ENCODE data around the gene FBLN5. TPM values are rescaled to one million over a fixed set of nuclear protein-coding genes. Genes with fewer than 3 reads are reported as not detected.

FBLN5 gene
- total RNA-seq, 1 donor from 2014 or later: 240 TPM

GRCh38 chr14:91910196-91910595, 37.3 kb downstream of the FBLN5 start:
- H3K4me3 ChIP-seq: no peak overlapping the region
- no peaks in the 10 kb centered on the region for H3K27me3 ChIP-seq
- H3K9me3 ChIP-seq: no peaks in the 10 kb centered on the region
- DNase-seq (ENCODE audit: extremely low spot score in 2 of 2): no peak
- no peaks in the 10 kb centered on the region for H3K4me1 ChIP-seq
- H3K36me3 ChIP-seq: no peaks in the 10 kb centered on the region
- H3K27ac ChIP-seq: no peak overlapping the region
- TF ChIP-seq POLR2AphosphoS5 (IDR thresholded peaks at IDR 0.05; ENCODE audit: insufficient read depth in 1 of 2, low read depth in 1 of 2) (no peak), CTCF (IDR thresholded peaks at IDR 0.05) (no peak), POLR2A (IDR thresholded peaks at IDR 0.05) (no peak)
- intact Hi-C loops (cut with DNase I): no loop called here

GRCh38 chr14:91906374-91906773, 41.1 kb downstream of the FBLN5 start:
- intact Hi-C loops (cut with DNase I): no loop called here
- Histone ChIP-seq H3K4me1 (peaks cover 12% of the 10 kb centered on the region), H3K4me3 (no peak overlapping the region), H3K27ac (no peak overlapping the region), H3K9me3 (no peaks in the 10 kb centered on the region), H3K36me3 (no peaks in the 10 kb centered on the region), H3K27me3 (no peaks in the 10 kb centered on the region)
- no peak for DNase-seq (ENCODE audit: extremely low spot score in 2 of 2)
- no peak for TF ChIP-seq CTCF (IDR thresholded peaks at IDR 0.05)
- TF ChIP-seq POLR2A (IDR thresholded peaks at IDR 0.05): no peak
- no peak for TF ChIP-seq POLR2AphosphoS5 (IDR thresholded peaks at IDR 0.05; ENCODE audit: insufficient read depth in 1 of 2, low read depth in 1 of 2)

GRCh38 chr14:91904956-91905645, 42.4 kb downstream of the FBLN5 start:
- Histone ChIP-seq H3K9me3 (no peaks in the 10 kb centered on the region), H3K27ac (no peak overlapping the region), H3K4me1 (peaks cover 25% of the 10 kb centered on the region), H3K36me3 (no peaks in the 10 kb centered on the region), H3K4me3 (no peak overlapping the region), H3K27me3 (no peaks in the 10 kb centered on the region)
- intact Hi-C loops (cut with DNase I): no loop called here
- no peak for DNase-seq (ENCODE audit: extremely low spot score in 2 of 2)
- TF ChIP-seq CTCF (IDR thresholded peaks at IDR 0.05): no peak
- TF ChIP-seq POLR2A (IDR thresholded peaks at IDR 0.05): no peak
- TF ChIP-seq POLR2AphosphoS5 (IDR thresholded peaks at IDR 0.05; ENCODE audit: insufficient read depth in 1 of 2, low read depth in 1 of 2): no peak

- TF ChIP-seq POLR2AphosphoS5 (IDR thresholded peaks at IDR 0.05; ENCODE audit: insufficient read depth in 1 of 2, low read depth in 1 of 2) (no peak), POLR2A (IDR thresholded peaks at IDR 0.05) (no peak), CTCF (IDR thresholded peaks at IDR 0.05) (no peak)
- Histone ChIP-seq H3K9me3 (no peaks in the 10 kb centered on the region), H3K27me3 (no peaks in the 10 kb centered on the region), H3K4me1 (peaks cover 31% of the 10 kb centered on the region), H3K36me3 (no peaks in the 10 kb centered on the region), H3K27ac (no peak overlapping the region), H3K4me3 (no peak overlapping the region)
- intact Hi-C loops (cut with DNase I): no loop called here
- no peak for DNase-seq (ENCODE audit: extremely low spot score in 2 of 2)
Measured at GRCh38 chr14:91904483-91904882, 43.0 kb downstream of the FBLN5 start.

GRCh38 chr14:91903070-91903469, 44.4 kb downstream of the FBLN5 start:
- Histone ChIP-seq H3K4me3 (no peak overlapping the region), H3K36me3 (no peaks in the 10 kb centered on the region), H3K27me3 (no peaks in the 10 kb centered on the region), H3K27ac (peak overlapping the region; percentile 48), H3K4me1 (peaks cover 38% of the 10 kb centered on the region), H3K9me3 (no peaks in the 10 kb centered on the region)
- DNase-seq (ENCODE audit: extremely low spot score in 2 of 2): no peak
- intact Hi-C loops (cut with DNase I): no loop called here
- TF ChIP-seq POLR2AphosphoS5 (IDR thresholded peaks at IDR 0.05; ENCODE audit: insufficient read depth in 1 of 2, low read depth in 1 of 2) (no peak), POLR2A (IDR thresholded peaks at IDR 0.05) (no peak), CTCF (IDR thresholded peaks at IDR 0.05) (no peak)

Measured in vagina (tissue), 2 donors.